Measurements from ENCODE around the gene COPRS.
"Not testable (repeated sequence)": the region's sequence is repeated elsewhere in the genome, so short reads cannot be mapped to it uniquely, and the experiment has no call there.

Gene COPRS

DNA sequence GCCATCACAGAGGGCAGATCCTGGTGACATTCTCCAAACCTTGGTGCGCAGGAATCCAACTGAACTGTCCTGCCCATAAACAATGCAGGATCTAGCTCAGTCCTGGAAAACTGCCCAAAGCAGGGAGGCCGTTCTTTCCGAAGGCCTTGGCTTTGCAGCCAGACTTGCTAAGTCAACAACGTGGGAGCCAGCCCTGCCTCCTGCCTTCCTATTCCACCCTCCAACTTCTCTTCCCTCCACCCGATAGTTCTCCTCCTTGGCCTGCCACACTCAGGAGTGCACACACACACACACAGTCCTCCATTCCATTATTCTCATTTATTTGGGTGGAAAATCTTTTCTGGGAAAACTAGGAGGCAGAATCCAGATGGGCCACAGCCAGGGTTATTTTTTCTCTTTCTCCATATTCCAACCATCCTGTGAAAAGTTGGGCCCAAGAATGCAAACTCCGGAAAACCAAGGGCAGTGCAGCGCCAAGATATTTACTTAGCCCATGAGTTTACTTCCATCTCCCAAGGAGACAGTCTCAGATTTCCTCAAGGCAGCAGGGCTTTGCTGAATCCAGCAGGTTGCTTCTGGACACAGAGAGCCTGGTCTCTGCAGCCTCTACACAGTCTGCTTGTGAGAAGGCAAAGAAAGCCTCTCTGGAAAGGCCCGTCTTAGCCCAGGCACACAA lies 15.8 kb downstream of the COPRS start:
- DNase-seq = no peak

DNA sequence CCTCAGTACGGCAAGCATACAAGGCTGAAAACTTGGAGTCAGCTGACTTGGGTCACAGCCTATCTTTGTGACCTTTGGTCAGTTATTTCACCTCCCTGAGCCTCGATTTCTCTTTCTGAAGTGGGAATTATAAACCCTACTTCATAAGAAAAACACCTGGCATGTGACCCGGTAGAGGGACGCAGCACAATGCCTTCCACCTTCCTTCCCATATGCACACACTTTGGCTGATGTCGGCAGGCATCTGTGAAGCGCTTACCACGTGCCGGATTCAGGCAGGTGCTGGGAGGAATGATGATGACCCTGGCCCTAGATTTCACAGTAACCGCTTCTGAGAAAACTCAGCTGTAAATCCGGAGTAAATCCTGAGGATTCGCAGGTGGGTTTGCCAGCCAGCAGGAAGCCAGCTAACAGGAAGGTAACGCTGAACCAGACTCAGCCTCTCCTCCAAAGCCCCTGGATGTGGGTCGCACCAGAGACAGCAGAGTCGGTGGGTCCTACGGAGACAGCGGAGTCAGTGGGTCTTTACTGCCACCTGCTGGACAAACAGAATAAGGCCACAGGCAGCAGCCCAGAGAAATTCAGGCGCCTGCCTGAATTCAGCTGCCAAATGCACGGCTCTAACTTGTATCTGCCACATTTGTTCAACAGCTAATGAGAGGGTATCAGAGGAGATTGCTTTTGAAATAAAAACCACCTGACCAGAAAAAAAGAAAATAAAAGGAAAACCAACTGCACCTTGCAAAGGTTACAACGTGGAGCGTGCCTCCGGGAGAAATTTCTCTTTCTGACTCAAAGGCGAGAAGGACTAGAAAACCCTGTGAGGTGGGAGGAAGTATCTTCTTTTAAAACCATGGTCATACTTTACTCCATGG lies 16.6 kb downstream of the COPRS start:
- peak; percentile 73 for DNase-seq

- no peak for DNase-seq
These were observed 17.2 kb downstream of the COPRS start for GRCh38 chr17:31841850-31842194.

GRCh38 chr17:31838636-31839225 lies 20.3 kb downstream of the COPRS start:
- no peak for DNase-seq

GRCh38 chr17:31835984-31836383 lies 23.1 kb downstream of the COPRS start:
- DNase-seq = no peak

DNA sequence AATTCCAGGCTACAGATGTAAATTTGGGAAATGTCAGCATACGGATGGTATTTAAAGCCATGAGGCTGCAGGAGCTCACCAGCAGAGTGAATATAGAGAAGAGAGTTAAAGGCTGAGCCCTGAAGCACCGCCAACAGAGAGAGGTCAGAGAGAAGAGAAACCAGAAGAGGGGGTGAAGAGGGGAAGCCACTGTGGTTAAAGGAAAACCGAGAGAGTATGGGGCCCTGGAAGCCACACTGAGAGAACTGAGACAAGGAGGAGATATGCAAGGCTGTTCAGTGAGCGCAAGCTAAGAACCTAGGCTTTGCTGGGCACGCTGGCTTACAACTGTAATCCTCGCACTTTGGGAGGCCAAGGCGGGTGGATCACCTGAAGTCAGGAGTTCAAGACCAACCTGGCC lies 24.6 kb downstream of the COPRS start:
- no peak for DNase-seq

GRCh38 chr17:31832746-31833145 lies 26.3 kb downstream of the COPRS start:
- DNase-seq = no peak

DNA sequence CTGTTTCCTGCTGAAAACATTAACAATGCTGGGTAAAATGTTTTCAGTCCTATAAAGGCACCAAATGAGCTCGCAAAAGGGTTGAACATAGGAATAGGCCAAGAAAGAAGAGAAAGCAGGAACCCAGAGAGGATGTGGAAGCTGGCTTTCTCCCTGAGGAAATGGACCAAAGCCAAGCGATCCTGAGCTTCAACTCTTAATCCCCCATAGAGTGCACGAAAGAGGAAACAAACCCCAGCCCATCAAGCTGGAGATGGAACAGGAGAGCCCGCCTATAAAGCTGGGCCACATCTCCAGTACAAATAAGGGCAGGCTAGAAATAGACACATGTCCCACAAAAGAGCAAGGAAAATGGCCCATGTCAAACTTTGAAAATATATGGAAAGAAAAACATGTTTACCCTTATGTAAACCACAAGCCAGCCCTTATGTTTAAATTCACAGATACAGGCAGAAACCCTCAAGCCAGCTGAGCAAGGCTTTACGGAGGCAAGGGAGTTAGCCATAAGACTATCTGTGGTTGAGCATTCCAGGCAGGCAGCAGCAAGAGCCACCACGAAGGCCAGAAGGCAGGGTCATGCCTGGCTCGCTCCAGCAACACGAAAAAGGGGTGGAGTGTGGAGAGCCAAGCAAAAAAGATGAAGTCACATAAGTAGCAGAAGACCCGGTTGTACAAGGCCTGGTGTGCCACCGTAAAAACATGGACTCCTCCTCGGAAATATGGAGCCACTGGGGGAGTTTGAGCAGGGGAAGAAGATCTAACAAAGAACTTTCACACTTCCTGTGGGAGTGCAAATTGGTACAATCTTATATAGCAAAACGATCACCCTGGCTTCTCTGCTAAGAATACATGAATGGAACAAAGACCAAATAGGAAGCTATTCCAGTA lies 27.8 kb downstream of the COPRS start:
- no peak for DNase-seq

DNA sequence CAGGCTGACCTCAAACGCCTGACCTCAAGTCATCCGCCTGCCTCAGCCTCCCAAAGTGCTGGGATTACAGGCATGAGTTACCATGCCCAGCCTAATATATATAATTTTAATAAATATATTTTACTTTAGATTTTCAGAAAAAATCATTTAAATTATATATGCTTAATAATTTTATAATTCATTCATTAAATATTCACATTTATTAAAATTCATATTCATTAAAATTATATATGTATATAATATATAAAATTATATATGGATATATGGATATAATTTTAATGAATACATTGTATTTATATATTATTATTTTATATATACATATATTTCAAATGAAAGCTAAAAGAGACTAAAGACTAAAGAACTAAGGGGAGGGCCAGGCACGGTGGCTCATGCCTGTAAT lies 29.4 kb downstream of the COPRS start:
- DNase-seq = no peak

DNA sequence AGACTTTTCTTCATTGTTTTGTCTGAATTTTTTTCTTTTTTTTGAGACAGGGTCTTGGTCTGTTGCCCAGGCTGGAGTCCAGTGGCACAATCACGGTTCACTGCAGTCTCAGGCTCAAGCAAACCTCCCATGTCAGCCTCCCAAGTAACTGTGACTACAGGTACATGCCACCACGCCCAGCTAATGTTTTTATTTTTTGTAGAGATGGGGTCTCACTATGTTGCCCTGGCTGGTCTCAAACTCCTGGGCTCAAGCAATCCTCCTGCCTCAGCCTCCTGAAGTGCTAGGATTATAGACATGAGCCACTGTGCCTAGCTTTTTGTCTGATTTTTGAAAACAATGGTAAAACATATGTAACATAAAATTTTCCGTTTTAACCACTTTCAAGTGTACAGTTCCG lies 30.1 kb downstream of the COPRS start:
- not testable (repeated sequence) for DNase-seq

- DNase-seq = no peak
These were observed 32.9 kb downstream of the COPRS start for GRCh38 chr17:31825961-31826691.

GRCh38 chr17:31824766-31825360 lies 34.2 kb downstream of the COPRS start:
- DNase-seq = no peak

DNA sequence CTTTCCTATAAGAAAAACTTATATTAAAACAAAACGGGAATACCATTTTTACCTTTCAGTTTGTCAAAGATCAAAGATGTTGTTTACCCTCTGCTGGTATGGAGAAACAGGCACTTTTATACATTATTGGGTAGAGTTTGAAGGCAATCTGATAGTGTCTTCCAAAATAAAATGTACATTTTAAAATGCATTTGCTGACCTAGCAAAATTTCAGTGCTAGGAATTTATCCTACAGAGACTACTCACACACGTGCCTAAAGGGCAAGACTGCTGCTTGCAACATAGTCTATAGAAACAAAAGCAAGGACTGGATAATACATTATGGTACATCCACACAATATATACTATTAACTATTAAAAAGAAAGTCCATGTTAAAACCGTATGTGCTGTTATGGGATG lies 36.0 kb downstream of the COPRS start:
- no peak for DNase-seq

DNA sequence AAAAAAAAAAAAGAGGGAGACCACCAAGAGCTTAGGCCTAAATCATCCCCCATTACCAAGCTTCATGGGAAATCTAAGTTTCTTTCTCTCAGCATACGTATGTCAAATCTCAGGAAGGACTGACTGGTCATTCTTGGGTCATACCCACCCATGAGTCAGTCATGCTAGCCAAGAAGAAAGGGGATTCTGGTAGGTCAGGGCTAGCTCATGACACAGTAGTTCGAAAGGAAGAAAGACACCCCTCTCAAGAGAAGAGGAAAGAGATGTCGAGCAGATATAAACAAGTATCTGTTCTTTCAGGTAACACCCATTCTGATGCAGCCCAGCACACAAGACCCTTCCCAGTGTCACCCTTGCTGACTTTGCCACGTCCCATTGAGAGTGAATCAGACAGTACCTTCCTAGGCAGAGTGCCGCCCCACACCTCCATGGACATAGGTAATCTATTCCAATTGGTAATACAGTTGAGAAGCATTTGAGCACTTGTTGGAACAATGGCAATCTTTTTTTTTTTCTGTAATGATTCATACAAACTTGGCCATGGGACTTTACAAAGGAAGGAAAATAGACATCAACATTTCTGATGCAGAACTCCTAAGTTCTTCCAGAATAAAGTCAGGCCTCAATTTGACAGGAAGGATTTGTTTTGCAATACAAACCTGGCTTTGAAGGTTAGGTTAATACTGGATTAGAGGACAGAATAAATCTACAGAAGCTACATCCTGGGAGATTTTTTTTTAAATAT lies 38.2 kb downstream of the COPRS start:
- DNase-seq = no peak

DNA sequence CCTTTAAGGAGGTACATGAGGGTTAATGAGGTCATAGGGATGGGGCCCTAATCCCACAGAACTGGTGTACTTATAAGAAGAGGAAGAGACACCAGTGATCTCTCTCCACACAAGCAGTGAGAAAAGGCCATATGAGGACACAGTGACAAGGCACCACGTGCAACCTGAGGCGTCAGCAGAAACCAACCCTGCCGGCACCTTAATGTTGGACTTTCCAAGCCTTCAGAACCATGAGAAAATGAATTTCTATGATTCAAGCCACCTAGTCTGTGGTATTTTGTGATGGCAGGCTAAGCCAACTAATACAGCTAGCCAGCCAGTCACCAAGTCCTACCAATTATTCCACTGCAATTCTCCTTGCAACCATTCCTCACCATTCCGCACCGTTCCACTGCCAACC lies 39.5 kb downstream of the COPRS start:
- DNase-seq = no peak

- not testable (repeated sequence) for DNase-seq
These were observed 40.2 kb downstream of the COPRS start for GRCh38 chr17:31818863-31819262.

DNA sequence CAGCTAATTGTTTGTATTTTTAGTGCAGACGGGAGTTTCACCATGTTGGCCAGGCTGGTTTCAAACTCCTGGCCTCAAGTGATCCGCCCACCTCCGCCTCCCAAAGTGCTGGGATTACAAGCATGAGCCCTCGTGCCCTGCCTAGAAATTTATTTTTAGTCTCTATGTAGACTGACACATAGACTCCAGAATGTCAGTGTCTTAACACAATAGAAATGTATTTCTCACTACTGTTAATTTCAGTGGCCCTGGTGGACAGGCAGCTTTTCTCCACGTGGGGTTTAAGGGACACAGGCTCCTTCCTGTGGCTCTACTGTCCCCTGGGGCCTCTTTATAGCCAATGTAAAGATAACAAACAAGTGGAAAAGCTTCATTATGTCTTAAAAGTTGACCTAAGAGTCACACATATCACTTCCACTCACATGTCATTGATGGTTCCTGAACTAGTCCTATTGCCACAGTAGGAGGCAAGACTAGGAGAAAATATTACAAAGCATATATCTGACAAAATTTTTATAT lies 43.8 kb downstream of the COPRS start:
- DNase-seq = no peak

DNA sequence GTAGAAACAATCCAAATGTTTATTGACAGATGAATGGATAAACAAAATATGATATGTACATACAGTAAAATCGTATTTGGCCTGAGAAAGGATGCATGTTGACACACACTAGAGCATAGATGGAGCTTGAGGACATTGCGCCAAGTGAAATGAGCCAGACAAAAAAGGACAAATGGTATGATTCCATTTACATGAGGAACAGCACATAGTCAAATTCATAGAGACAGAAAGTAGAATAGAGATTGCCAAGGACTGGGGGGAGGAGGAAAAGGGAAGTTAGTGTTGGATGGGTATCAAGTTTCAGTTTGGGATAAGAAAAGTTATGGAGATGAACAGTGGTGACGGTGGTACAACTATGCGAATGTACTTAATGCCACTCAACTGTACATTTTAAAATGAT lies 47.9 kb downstream of the COPRS start:
- no peak for DNase-seq

DNA sequence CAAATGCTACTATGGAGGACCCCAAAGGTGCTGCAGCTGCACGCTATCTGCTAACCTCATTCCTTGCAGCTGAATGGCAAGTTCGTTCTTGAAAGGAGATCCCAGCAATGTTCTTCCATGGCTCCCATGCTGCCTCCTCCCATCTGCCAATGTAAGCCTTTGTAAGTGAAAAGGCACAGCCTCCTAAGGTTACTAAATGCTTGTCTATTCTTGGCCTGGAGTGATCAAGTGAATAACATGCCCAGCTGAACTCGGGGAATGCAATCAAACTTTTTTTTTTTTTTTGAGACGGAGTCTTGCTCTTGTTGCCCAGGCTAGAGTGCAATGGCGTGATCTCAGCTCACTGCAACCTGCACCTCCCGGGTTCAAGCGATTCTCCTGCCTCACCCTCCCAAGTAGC lies 49.2 kb downstream of the COPRS start:
- DNase-seq = not testable (repeated sequence)

GRCh38 chr17:31808521-31809050 lies 50.5 kb downstream of the COPRS start:
- no peak for DNase-seq

DNA sequence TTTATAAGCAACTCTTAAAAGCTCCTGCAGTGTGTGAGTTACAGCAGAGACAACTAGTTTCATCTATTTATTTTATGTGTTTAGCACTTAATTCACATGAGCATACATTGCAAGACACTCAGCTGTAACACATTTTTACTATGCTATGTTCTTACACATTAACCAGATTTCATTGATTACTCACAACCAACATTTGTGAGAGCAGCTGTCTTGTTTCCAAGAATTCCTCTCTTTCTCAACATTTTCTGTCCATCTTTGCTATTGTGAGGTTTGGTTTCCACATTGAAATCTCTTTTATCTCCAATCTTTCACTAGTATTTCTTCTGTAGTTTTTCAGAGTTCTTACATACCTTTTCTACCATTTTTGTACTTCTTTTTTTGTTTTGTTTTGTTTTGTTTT lies 51.2 kb downstream of the COPRS start:
- DNase-seq = no peak
